ENCODE measurements around the gene PBRM1.

The PBRM1 gene

GRCh38 chr3:52509753-52510328 is 175.9 kb downstream of the PBRM1 start:
- DNase-seq (ENCODE audit: low read depth) = no peak

- no peak for DNase-seq (ENCODE audit: low read depth)
These were observed 178.4 kb downstream of the PBRM1 start for GRCh38 chr3:52507359-52507758.

- DNase-seq (ENCODE audit: low read depth) = no peak
These were observed 179.3 kb downstream of the PBRM1 start for GRCh38 chr3:52506266-52506966.

GRCh38 chr3:52504977-52505376 is 180.7 kb downstream of the PBRM1 start:
- DNase-seq (ENCODE audit: low read depth) = no peak

GRCh38 chr3:52503788-52504424 is 181.8 kb downstream of the PBRM1 start:
- no peak for DNase-seq (ENCODE audit: low read depth)

- DNase-seq (ENCODE audit: low read depth) = no peak
These were observed 182.8 kb downstream of the PBRM1 start for GRCh38 chr3:52502808-52503350.

- DNase-seq (ENCODE audit: low read depth) = no peak
These were observed 183.7 kb downstream of the PBRM1 start for GRCh38 chr3:52502001-52502400.

- no peak for DNase-seq (ENCODE audit: low read depth)
These were observed 184.7 kb downstream of the PBRM1 start for GRCh38 chr3:52501046-52501445.

GRCh38 chr3:52498137-52499054 is 187.3 kb downstream of the PBRM1 start:
- no peak for DNase-seq (ENCODE audit: low read depth)

- DNase-seq (ENCODE audit: low read depth) = no peak
These were observed 189.7 kb downstream of the PBRM1 start for GRCh38 chr3:52495777-52496602.

Measured in activated T-helper 1 cell treated with Interleukin-2 at 50 U/mL for 16 hours (primary cell).